ENCODE measurements around the gene C8B.

DNA sequence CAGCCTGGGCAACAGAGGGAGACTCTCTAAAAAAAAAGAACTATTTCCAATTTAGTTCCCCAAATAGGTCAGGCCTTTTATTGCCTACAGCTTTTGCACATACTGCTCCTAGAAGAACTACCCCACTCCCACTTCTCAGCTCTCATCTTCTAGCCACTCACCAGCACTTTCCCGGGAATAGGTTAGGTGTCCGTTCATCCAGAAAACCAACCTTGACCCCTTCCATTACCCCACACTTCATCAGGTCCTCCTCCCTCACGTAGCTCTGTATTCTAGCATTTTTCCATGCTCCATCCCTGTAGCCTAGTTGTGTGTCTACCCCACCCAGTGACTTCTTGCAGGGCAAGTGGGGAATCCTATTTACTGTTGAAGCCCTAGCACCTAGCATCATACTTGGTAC is 42.6 kb downstream of the C8B start:
- no peak for TF ChIP-seq EZH2 (IDR thresholded peaks at IDR 0.05; ENCODE audit: low read depth)
- TF ChIP-seq CTCF (conservative IDR thresholded peaks at IDR 0.05) = no peak

Data from PC-9 (cell line).